Activated T-helper 1 cell treated with anti-CD3 and anti-CD28 coated beads, Interleukin-12 subunit alpha, Interleukin-12 subunit beta, Interleukin-2, Interleukin-4 antibody, amounts not matched to agents 30 ng/mL and 10 ng/mL and 1 ng/mL, durations not matched to agents 14 hours and 24 hours and 36 hours (primary cell): ENCODE results near the gene MAN1C1. TPM values are rescaled to one million over a fixed set of nuclear protein-coding genes. Genes with fewer than 3 reads are reported as not detected.

ENCODE experiments used
- DNase-seq: peaks from one replicate; pipeline ENCODE4 v3.0.0; 2021; ENCODE audit warnings: low spot score
- H3K27ac Mint-ChIP-seq: one replicate; pipeline ENCODE4 v1.8.0; 2021; ENCODE audit warnings: mild to moderate bottlenecking, mixed read lengths
- H3K27me3 Mint-ChIP-seq: one replicate; pipeline ENCODE4 v1.8.0; 2022; ENCODE audit warnings: mild to moderate bottlenecking, moderate library complexity, mixed read lengths; ENCODE audit not compliant: insufficient read depth
- H3K36me3 Mint-ChIP-seq: one replicate; pipeline ENCODE4 v1.8.0; 2021; ENCODE audit warnings: low read depth, mixed read lengths
- H3K4me1 Mint-ChIP-seq: one replicate; pipeline ENCODE4 v1.8.0; 2021; ENCODE audit warnings: low read depth, mixed read lengths
- H3K4me3 Mint-ChIP-seq: one replicate; pipeline ENCODE4 v1.8.0; 2021; ENCODE audit warnings: mild to moderate bottlenecking, moderate library complexity, mixed read lengths
- H3K9me3 Mint-ChIP-seq: one replicate; pipeline ENCODE4 v1.8.0; 2021; ENCODE audit warnings: mixed read lengths
- intact Hi-C: fragments of 100-400 bp; cut with micrococcal nuclease; formaldehyde crosslinking; loops from one replicate; pipeline ENCODE4 v1.15.1; 2024
- total RNA-seq: library from RNA; stranded (reverse); gene quantifications from 2 replicates; pipeline ENCODE4 v1.2.3, GENCODE V29; 2022

The MAN1C1 gene
- total RNA-seq, 1 donor from 2014 or later: 0.83 TPM

GRCh38 chr1:25612421-25612820 lies 4.2 kb upstream of the MAN1C1 start:
- peaks cover 68% of the 10 kb centered on the region for H3K27me3 Mint-ChIP-seq
- no peak overlapping the region for H3K27ac Mint-ChIP-seq
- H3K9me3 Mint-ChIP-seq: no peaks in the 10 kb centered on the region
- intact Hi-C loops: loop anchor here (2.0 kb wide), 1 partner anchor 60 kb away; no protein-coding TSS in a partner anchor
- no peaks in the 10 kb centered on the region for H3K36me3 Mint-ChIP-seq
- no peak overlapping the region for H3K4me3 Mint-ChIP-seq
- peaks cover 13% of the 10 kb centered on the region for H3K4me1 Mint-ChIP-seq
- no peak for DNase-seq

DNA sequence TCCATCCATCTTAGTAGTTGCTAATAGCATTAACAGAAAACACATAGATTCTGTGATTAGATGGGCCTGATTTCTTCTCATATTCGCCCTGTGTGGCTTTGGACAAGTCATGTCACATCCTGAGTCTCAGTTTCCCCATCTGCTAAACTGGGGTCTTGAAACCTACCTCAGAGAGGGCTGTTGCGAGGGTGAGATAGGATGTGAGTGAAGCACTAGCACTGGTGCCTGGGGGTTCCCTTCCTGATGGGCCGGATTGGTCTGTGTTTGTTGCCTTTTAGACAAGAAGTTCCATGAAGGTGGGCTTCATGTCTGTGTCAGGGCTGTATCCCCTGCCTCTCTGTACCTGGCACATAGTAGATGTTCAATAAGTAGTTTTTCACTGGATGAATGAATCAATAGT lies 3.5 kb upstream of the MAN1C1 start:
- DNase-seq: no peak
- Mint-ChIP-seq H3K27me3 (peaks cover 69% of the 10 kb centered on the region), H3K4me1 (peaks cover 13% of the 10 kb centered on the region), H3K36me3 (no peaks in the 10 kb centered on the region), H3K27ac (no peak overlapping the region), H3K9me3 (no peaks in the 10 kb centered on the region), H3K4me3 (no peak overlapping the region)
- intact Hi-C loops: loop anchor here (2.0 kb wide), 1 partner anchor 60 kb away; no protein-coding TSS in a partner anchor

DNA sequence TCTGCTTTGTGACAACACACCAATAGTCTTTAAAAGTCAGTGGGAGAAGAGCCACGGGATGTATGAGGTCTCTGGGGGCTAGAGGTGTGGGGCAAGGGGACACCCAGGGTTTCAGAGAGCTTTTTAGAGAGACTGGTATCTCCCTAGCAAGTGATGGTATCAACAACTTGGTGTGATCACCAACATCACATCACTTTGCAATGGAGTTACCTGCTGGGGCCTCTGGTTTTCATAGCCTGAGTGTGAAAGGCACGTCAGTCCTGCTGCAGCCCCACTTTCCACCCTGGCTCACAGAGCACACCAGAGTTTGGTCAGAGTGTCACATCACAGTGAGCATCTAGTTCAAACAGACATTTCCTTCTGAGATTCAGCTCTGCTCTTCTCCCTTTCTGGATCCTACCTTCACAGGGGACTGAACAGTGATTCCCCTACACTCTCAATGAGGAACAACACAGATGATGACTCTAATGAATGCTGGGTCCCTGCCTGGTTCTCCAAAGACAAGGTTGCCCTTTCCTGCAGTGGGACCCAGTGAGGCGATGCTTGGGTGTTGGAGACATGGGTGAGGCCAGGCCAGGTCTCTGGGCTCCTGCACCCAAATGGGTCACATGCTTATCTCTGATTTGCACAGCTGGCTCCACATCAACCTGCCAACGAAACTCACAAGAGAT lies 2.0 kb upstream of the MAN1C1 start:
- no peak overlapping the region for H3K27ac Mint-ChIP-seq
- H3K36me3 Mint-ChIP-seq: no peaks in the 10 kb centered on the region
- no peak overlapping the region for H3K4me3 Mint-ChIP-seq
- intact Hi-C loops: loop anchor here (5.0 kb wide), 1 partner anchor 182 kb away; the partner anchor contains the start of gene MACO1
- no peak for DNase-seq
- peaks cover 28% of the 10 kb centered on the region for H3K4me1 Mint-ChIP-seq
- H3K27me3 Mint-ChIP-seq: peaks cover 74% of the 10 kb centered on the region
- no peaks in the 10 kb centered on the region for H3K9me3 Mint-ChIP-seq

- intact Hi-C loops: loop anchor here (5.0 kb wide), 1 partner anchor 183 kb away; the partner anchor contains the start of gene MACO1
- DNase-seq: no peak
- peaks cover 75% of the 10 kb centered on the region for H3K27me3 Mint-ChIP-seq
Measured at GRCh38 chr1:25615172-25615541, 1.4 kb upstream of the MAN1C1 start.

DNA sequence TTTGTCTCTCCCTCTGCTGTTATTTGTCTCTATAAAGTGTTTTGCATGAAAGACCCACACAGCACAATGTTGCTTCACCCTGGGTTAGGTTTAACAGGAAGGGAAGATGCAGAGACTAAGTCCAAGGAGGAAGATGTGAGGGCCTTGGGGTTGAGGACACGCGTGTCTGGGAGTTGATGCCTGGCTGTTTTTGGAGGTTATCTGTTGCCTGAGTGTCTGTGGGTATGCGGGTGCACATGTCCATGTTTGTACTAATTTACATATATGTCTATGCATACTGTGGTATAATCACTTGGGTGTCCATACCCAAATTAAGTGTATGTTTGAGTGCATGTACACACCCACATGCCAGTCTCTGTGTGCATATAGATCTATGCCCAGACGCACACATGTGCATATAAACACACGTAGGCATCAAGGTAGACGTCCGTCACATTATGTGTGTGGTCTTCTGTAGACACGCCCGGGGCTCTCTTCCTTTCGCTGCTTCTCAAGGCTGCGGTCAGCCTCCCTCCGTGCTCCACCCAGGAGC lies 962 bp upstream of the MAN1C1 start:
- Mint-ChIP-seq H3K27ac (peak overlapping the region; percentile 57), H3K27me3 (peaks cover 74% of the 10 kb centered on the region), H3K36me3 (no peaks in the 10 kb centered on the region), H3K4me3 (peak overlapping the region; percentile 63), H3K9me3 (no peaks in the 10 kb centered on the region), H3K4me1 (peaks cover 38% of the 10 kb centered on the region)
- DNase-seq: no peak
- intact Hi-C loops: loop anchor here (5.0 kb wide), 1 partner anchor 183 kb away; the partner anchor contains the start of gene MACO1

More at GRCh38 chr1:25615172-25615541, 1.4 kb upstream of the MAN1C1 start:
- Mint-ChIP-seq H3K36me3 (no peaks in the 10 kb centered on the region), H3K27ac (peak overlapping the region; percentile 57), H3K4me3 (peak overlapping the region; percentile 63), H3K9me3 (no peaks in the 10 kb centered on the region), H3K4me1 (peaks cover 33% of the 10 kb centered on the region)

DNA sequence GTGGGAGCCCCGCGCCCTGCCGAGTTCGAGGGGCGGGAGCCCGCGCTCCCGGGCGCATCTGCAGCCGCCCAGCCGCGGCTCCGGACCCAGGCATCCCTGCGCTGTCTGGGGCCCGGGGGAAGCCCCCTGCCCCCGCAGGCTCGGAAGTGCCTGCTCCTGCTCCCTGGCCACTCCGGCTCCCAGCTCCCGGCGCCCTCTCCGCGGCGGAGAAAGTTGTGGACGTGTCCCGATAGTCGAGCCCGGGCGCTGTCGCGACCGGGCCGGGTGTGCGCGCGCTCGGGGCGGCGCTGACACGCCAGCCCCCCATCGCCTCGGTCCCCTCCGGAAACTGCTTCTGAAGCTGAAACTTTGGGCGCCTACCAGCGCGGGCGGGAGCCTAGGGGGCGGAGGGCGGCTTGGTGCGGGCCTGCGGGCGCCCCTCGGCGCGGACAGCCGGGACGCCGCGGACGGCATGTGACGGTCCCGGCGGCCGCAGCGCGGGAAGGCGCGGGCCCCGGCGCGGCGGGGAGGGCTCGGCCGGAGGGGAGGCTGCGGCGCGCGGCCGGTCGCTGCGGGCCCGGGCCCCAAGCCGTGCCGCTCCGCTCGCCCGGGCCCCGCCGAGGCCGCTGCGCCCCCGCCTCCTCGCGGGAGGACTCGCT lies 515 bp downstream of the MAN1C1 start:
- no peaks in the 10 kb centered on the region for H3K36me3 Mint-ChIP-seq
- H3K4me3 Mint-ChIP-seq: no peak overlapping the region
- no peak for DNase-seq
- H3K27me3 Mint-ChIP-seq: peaks cover 71% of the 10 kb centered on the region
- intact Hi-C loops: loop anchor here (5.0 kb wide), 1 partner anchor 185 kb away; the partner anchor contains the start of gene MACO1
- no peak overlapping the region for H3K27ac Mint-ChIP-seq
- H3K4me1 Mint-ChIP-seq: peaks cover 53% of the 10 kb centered on the region
- no peaks in the 10 kb centered on the region for H3K9me3 Mint-ChIP-seq

- no peaks in the 10 kb centered on the region for H3K36me3 Mint-ChIP-seq
- intact Hi-C loops: loop anchor here (5.0 kb wide), 1 partner anchor 186 kb away; the partner anchor contains the start of gene MACO1
- H3K27ac Mint-ChIP-seq: peak overlapping the region; percentile 73
- DNase-seq: no peak
- peaks cover 60% of the 10 kb centered on the region for H3K4me1 Mint-ChIP-seq
- H3K4me3 Mint-ChIP-seq: peak overlapping the region; percentile 86
- no peaks in the 10 kb centered on the region for H3K9me3 Mint-ChIP-seq
- peaks cover 70% of the 10 kb centered on the region for H3K27me3 Mint-ChIP-seq
Measured at GRCh38 chr1:25617625-25618432, 1.2 kb downstream of the MAN1C1 start.

DNA sequence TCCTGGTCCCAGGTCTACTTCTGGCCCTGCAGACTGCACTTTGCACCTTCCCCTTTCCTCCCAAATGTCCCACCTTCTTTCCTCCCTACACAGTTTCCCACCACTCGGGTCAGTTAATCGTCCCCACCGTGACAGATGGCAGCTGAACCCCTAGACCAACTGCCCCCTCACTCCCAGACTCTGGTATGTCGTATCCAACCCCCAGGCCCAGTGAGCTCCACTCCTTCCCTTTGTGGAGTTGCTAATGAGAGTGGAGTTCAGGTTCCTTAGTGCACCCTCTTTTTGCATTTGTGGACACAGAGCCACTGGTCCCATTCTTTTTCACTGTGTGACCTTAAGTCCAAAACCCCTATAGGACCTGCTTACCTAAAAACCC lies 1.8 kb downstream of the MAN1C1 start:
- no peak for DNase-seq
- Mint-ChIP-seq H3K4me1 (peaks cover 66% of the 10 kb centered on the region), H3K4me3 (peak overlapping the region; percentile 86), H3K27me3 (peaks cover 70% of the 10 kb centered on the region), H3K9me3 (no peaks in the 10 kb centered on the region), H3K36me3 (no peaks in the 10 kb centered on the region), H3K27ac (peak overlapping the region; percentile 73)
- intact Hi-C loops: loop anchor here (5.0 kb wide), 1 partner anchor 186 kb away; the partner anchor contains the start of gene MACO1

DNA sequence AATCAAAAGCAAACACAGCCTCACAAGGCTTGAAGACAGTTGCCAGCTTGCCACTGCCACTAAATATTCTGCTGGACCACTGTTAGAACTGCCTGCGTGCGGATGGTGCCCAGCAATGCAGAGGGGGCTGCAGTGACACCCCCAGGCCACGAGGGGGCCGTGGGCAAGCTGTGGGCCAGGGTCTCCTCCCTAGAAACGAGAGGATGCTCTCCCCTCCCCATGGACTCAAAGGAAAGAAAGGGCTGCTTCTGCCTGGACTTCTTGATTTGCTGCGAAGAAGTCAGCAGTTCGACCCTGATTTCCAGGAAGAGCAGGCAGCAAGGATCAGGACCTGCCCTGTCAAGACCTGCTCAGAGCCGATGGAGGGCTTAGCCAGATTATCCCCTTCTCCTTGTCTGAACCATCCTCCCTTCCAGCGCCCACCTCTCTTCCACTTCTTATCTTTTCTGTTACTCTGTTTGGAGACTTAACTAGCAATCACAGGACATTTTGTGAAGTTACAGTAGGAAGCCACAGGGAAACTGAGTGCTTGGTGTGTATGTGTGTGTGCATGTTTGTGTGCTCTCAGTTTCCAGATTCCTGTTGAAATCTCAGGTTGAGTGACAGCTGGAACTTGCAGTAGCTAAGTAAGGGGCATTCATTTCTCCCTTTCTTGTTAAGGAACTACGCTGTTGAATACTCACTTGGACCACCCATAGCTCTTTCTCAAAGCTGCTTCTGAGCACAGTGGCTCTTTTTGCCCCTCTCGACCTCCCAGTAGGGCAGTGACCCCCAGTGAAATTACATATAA lies 2.7 kb downstream of the MAN1C1 start:
- no peaks in the 10 kb centered on the region for H3K9me3 Mint-ChIP-seq
- H3K4me3 Mint-ChIP-seq: peak overlapping the region; percentile 86
- intact Hi-C loops: loop anchor here (5.0 kb wide), 1 partner anchor 187 kb away; the partner anchor contains the start of gene MACO1
- peaks cover 71% of the 10 kb centered on the region for H3K27me3 Mint-ChIP-seq
- no peak for DNase-seq
- H3K36me3 Mint-ChIP-seq: no peaks in the 10 kb centered on the region
- H3K27ac Mint-ChIP-seq: no peak overlapping the region
- peaks cover 75% of the 10 kb centered on the region for H3K4me1 Mint-ChIP-seq

DNA sequence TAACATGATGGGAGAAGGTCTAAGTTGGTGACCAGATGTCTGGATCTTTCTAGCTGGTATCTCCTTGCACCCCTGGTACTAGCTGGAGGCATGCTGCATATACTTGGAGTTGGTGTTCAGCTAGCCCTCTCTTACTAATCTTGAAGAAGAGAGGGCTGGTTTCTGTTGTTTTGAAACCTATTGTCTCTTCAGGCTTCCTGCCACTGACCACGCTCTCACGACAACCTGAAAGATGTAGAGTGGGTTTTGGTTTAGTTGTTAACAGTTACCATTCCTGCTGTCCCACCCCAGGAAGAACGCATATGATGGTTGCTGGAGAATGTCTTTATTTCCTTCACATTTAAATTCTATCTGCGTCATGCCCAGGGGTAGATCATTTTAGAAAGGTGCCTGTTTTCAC lies 3.6 kb downstream of the MAN1C1 start:
- no peaks in the 10 kb centered on the region for H3K36me3 Mint-ChIP-seq
- intact Hi-C loops: loop anchor here (1.0 kb wide), 2 partner anchors 22 to 56 kb away; no protein-coding TSS in a partner anchor
- peaks cover 70% of the 10 kb centered on the region for H3K27me3 Mint-ChIP-seq
- H3K4me3 Mint-ChIP-seq: peak overlapping the region; percentile 86
- H3K4me1 Mint-ChIP-seq: peaks cover 75% of the 10 kb centered on the region
- H3K9me3 Mint-ChIP-seq: no peaks in the 10 kb centered on the region
- H3K27ac Mint-ChIP-seq: peak overlapping the region; percentile 24
- DNase-seq: no peak

DNA sequence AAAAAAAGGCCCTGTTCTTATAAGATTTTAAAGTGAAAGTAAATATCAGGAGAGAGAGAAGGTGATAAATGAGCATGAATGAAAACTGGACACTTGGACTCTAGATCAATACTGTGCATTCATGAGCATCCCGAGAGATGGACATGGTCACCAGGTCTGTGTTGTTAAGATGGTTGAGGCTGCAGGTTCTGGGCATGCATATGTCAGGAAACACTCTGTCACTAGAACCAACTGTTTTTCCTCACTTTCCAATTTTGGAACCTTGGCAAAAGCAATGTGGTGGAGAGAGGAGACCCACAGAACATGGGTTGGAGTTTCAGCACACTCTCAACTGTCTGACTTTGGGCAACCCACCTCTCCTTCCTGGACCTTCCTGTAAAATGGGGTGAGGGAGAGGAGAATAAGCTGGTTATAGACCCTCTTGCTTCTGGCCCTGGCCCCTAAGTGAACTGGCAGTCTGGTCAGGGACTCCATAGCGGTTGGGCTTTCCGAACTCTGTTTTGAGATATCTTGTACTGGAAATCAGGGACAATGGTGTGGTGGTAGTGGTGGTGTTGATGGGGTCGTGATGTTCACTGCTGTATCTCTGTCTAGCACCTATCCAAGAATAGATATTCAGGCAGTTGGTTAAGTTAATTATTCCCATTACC lies 4.2 kb downstream of the MAN1C1 start:
- intact Hi-C loops: loop anchor here (1.0 kb wide), 2 partner anchors 21 to 55 kb away; no protein-coding TSS in a partner anchor
- Mint-ChIP-seq H3K4me3 (peak overlapping the region; percentile 86), H3K36me3 (no peaks in the 10 kb centered on the region), H3K27me3 (peaks cover 71% of the 10 kb centered on the region), H3K27ac (no peak overlapping the region), H3K4me1 (peaks cover 69% of the 10 kb centered on the region), H3K9me3 (no peaks in the 10 kb centered on the region)
- no peak for DNase-seq
